Sciatic nerve (tissue), 2 donors: Measurements from ENCODE around the gene INO80E. TPM values are rescaled to one million over a fixed set of nuclear protein-coding genes. Genes with fewer than 3 reads are reported as not detected.

Experiments used
- ATAC-seq: fragments of 200-7000 bp; cut with Tn5 transposase; one replicate; pipeline ENCODE4 v1.9.1; 2020; ENCODE audit warnings: mild to moderate bottlenecking, moderate library complexity
- DNase-seq: peaks from one replicate; pipeline ENCODE4 v3.0.0-alpha.2; 2020; ENCODE audit warnings: low spot score
- intact Hi-C: fragments of 100-400 bp; cut with DNase I; formaldehyde crosslinking; loops from one replicate; pipeline ENCODE4 v1.14.2; 2022
- total RNA-seq: library from RNA; stranded (reverse); fragmentation: NEBNext Ultra II Directional; extraction: Animal tissue kit (Norgen Biotek cat#: 25700); gene quantifications from one replicate; pipeline ENCODE4 v1.2.1, GENCODE V29; 2021
- donor health status: DM: no; HTN: no; CAD: no.
- donor health status: DM: no; HTN: no; CAD: no.

INO80E gene
- total RNA-seq, 1 donor from 2014 or later, result 59.2 TPM

- DNase-seq (no peak), ATAC-seq (no peak)
- intact Hi-C loops, result no loop called here
Measured at GRCh38 chr16:29974291-29975133, 21.5 kb upstream of the INO80E start.

GRCh38 chr16:29975134-29975538, 20.9 kb upstream of the INO80E start:
- ATAC-seq, result no peak

GRCh38 chr16:29975811-29976511, 20.1 kb upstream of the INO80E start:
- intact Hi-C loops, result no loop called here
- no peak for ATAC-seq
- no peak for DNase-seq

More at GRCh38 chr16:29975134-29975538, 20.9 kb upstream of the INO80E start:
- intact Hi-C loops, result no loop called here
- no peak for DNase-seq

GRCh38 chr16:29977063-29977825, 18.8 kb upstream of the INO80E start:
- DNase-seq, result no peak
- intact Hi-C loops, result no loop called here
- ATAC-seq, result no peak

GRCh38 chr16:29978081-29978480, 18.0 kb upstream of the INO80E start:
- ATAC-seq (no peak), DNase-seq (no peak)
- intact Hi-C loops, result no loop called here

- DNase-seq, result no peak
- no peak for ATAC-seq
- intact Hi-C loops, result no loop called here
Measured at GRCh38 chr16:29978564-29979270, 17.3 kb upstream of the INO80E start.

- ATAC-seq (peak; percentile 9), DNase-seq (peak; percentile 42)
- intact Hi-C loops, result no loop called here
Measured at GRCh38 chr16:29982560-29983419, 13.3 kb upstream of the INO80E start.

- intact Hi-C loops, result no loop called here
- DNase-seq (peak; percentile 49), ATAC-seq (no peak)
Measured at GRCh38 chr16:29983420-29984136, 12.5 kb upstream of the INO80E start.

- intact Hi-C loops, result no loop called here
- no peak for DNase-seq
- no peak for ATAC-seq
Measured at GRCh38 chr16:29984137-29984763, 11.8 kb upstream of the INO80E start.

- intact Hi-C loops, result no loop called here
- no peak for ATAC-seq
- no peak for DNase-seq
Measured at GRCh38 chr16:29984764-29985147, 11.3 kb upstream of the INO80E start.

GRCh38 chr16:29985271-29985811, 10.7 kb upstream of the INO80E start:
- ATAC-seq (no peak), DNase-seq (no peak)
- intact Hi-C loops, result no loop called here

GRCh38 chr16:29986231-29986630, 9.8 kb upstream of the INO80E start:
- DNase-seq (no peak), ATAC-seq (no peak)
- intact Hi-C loops, result no loop called here

- DNase-seq (no peak), ATAC-seq (no peak)
- intact Hi-C loops, result no loop called here
Measured at GRCh38 chr16:29986931-29987330, 9.1 kb upstream of the INO80E start.

- ATAC-seq, result peak; percentile 14
- intact Hi-C loops, result no loop called here
- no peak for DNase-seq
Measured at GRCh38 chr16:29987371-29988085, 8.5 kb upstream of the INO80E start.

GRCh38 chr16:29988346-29989075, 7.5 kb upstream of the INO80E start:
- ATAC-seq (no peak), DNase-seq (no peak)
- intact Hi-C loops, result no loop called here
